HG03439 (cell line): ENCODE results near the gene LRRFIP2.

Experiments used
- ATAC-seq: cut with Tn5 transposase; IDR thresholded peaks from one replicate; pipeline ENCODE4 v1.9.1; 2021; ENCODE audit warnings: mild to moderate bottlenecking, moderate library complexity; ENCODE audit not compliant: unreplicated experiment

The LRRFIP2 gene

GRCh38 chr3:37118163-37118562, 56.2 kb downstream of the LRRFIP2 start:
- ATAC-seq: no peak

DNA sequence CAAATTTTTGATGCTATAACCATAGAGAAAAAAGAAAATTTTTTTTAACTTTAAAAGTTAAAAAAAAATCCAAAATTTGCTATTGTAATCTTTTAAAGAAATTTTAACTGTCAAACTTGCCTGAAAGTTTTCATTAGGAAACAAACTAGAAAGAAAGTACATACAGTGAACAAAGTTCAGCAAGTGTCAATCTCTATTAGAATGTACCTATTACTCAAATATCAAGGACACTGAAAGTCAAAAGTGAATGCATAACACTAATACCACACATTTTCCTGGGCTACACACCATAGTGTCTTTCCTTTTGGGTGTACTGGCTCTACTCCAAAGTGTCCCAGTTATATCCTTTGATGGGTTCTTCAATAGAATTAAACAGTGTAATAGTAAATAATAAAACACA, 56.8 kb downstream of the LRRFIP2 start:
- no peak for ATAC-seq

DNA sequence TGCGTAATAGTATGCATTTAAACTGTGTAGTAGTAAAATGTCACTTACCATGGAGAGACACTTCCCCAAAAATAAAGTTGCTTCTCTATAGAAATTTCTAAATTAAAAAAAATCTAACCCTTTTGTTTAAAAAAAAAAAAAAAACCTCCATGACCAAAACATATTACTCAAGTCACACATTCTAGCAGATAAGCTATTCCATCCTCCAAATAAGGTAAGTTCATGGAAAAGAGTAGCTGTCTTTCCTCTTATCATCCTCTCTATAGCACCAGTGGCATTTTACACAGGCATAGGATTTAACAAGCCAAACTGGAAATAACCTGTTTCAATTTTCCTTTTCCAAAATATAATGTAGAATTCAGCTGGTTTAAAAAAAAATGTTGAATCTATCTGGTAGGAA, 57.4 kb downstream of the LRRFIP2 start:
- ATAC-seq: no peak

DNA sequence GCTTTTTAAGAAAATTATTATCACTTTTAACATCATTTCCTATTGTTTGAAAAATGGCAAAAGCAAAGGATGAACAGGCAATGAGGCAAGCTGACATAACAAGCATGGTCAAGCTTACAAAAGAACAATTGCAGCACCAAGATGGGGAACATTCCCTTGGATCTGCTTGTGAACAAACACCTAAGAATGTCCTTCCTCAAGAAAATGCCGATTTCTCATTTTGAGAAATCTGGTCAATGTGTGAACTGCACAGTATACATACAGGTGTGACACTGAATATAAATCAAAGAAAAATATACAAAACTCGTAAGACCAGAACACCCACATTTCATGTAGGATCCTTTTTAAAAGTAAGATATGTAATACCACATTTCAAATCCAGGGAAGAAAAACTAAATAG, 58.9 kb downstream of the LRRFIP2 start:
- ATAC-seq: no peak

GRCh38 chr3:37114251-37115145, 59.9 kb downstream of the LRRFIP2 start:
- ATAC-seq: no peak

DNA sequence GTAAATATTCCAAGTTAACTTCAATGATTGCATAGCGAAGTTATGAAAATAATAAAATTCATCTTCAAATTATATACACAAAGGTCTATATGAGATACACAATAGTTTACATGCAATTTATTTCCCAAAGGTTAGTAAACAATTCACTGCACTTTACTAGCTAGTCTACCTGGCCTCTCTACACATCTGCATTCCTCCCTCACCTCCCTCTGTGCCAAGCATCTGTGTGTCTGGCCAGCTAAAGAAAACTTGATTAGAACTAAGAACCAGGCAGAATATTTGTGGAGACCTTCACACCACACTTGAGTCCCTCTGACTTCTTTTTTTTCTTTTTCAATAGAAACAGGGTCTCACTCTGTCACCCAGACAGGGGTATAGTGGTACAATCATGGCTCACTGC, 61.4 kb downstream of the LRRFIP2 start:
- no peak for ATAC-seq

GRCh38 chr3:37111199-37111598, 63.2 kb downstream of the LRRFIP2 start:
- no peak for ATAC-seq

DNA sequence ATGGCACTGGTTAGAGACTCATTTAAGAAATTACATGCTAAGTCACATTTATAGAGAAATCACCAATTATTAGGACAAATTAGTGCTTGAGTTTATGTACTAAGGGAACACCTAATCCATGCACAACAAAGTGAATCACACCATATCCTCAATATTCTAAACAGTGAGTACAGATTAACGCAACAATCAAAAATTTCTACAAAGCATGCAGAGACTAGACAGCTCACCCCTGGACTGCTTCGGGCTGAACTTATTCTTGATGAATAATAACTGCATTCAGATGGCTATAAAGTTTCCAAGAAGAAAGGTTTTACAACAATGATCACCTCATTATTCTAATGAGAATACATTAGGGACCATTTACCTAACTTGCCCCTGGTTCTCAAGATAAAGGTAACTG, 66.5 kb downstream of the LRRFIP2 start:
- no peak for ATAC-seq

- ATAC-seq: no peak
These were observed 71.1 kb downstream of the LRRFIP2 start for GRCh38 chr3:37103103-37103808.

- ATAC-seq: no peak
These were observed 74.0 kb downstream of the LRRFIP2 start for GRCh38 chr3:37100411-37100810.

- no peak for ATAC-seq
These were observed 74.9 kb downstream of the LRRFIP2 start for GRCh38 chr3:37099469-37099868.

- ATAC-seq: no peak
These were observed 75.5 kb downstream of the LRRFIP2 start for GRCh38 chr3:37098884-37099283.

DNA sequence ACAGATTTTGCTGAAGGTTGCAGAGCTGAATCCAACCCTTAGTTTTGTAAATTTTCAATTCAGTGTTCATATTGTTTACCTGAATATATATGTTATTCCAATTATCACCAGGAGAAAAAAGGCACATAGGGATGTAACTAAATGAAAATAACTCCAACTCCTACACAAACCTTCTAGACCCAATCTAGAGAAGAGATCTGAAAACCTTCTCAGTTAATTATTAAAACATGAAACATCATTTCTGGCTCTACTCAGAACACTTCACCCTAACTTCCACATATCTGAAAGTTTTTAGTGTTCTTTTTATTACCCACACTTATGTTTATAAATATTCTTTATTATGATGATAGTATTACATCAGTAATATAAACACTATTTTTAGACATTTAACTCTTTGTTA, 76.6 kb downstream of the LRRFIP2 start:
- ATAC-seq: no peak

- no peak for ATAC-seq
These were observed 77.4 kb downstream of the LRRFIP2 start for GRCh38 chr3:37096975-37097374.

DNA sequence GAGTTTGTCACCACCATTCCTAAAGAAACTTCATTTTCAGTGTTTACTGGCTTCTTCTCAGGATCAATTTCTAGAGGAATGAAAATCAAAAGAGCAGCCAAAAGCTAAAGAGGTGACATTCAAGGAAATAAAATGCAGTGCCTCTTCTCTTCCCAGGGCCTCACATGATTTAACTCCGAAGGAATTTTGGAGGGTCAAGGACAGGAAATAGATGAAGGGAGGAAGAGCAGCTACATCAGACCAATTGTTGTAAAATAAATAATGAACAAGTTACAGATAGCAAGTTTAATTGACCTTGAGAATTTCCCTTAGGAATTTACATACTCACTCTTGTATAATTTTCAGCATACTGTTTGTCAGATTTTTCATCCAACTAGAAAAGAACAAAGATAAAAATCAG, 78.1 kb downstream of the LRRFIP2 start:
- no peak for ATAC-seq

GRCh38 chr3:37094636-37095035, 79.7 kb downstream of the LRRFIP2 start:
- no peak for ATAC-seq

GRCh38 chr3:37093481-37093880, 80.9 kb downstream of the LRRFIP2 start:
- ATAC-seq: no peak

DNA sequence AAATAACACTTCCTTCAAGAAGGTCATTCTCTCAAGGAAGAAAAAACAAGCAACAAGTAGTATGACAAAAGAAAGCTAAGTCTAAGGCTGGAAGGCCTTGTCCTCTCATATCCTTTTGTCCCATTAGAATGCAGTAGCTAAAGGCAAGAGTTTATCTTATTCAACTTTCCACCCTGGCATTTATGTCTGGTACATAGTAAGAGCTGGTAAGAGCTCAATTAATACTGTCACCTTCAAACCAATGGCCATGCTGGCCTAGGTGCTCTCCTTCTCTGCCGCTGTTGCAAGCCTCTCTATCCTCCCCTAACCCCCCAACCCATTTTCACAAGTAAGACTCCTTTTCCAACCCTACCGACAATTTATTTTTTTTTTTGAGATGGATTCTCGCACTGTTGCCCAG, 81.9 kb downstream of the LRRFIP2 start:
- no peak for ATAC-seq

DNA sequence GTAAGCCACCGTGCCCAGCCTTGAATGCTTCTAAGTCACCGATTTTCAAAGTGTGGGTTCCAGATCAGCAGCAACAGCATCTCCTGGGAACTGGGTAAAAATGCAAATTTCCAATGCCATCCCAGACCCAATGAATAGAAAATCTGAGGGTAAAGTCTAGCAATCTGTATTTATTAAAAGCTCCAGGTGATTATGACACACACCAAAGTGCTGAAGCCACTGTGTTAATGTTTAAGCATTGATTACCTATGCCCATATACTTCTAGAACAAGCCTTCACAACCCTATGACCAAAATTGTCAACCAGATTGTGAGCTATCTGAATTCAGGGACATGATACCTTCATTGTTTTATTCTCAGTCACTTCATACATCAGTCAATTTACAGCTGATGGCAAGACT, 86.5 kb downstream of the LRRFIP2 start:
- no peak for ATAC-seq

DNA sequence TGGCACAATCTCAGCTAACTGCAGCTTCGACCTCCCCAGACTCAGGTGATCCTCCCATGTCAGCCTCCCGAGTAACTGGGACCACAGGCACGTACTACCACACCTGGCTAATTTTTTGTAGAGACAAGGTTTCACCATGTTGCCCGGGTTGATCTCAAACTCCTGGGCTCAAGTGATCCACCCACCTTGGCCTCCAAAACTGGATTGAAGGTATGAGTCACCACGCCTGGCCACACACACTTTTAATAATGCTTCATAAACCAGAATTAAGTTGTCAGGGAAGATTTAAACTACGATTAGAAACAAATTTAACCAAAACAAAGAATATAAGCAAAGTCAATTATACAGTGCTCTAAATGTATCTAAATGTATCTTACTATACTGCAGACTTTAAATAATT, 87.5 kb downstream of the LRRFIP2 start:
- no peak for ATAC-seq

- ATAC-seq: no peak
These were observed 92.1 kb downstream of the LRRFIP2 start for GRCh38 chr3:37082317-37082716.

DNA sequence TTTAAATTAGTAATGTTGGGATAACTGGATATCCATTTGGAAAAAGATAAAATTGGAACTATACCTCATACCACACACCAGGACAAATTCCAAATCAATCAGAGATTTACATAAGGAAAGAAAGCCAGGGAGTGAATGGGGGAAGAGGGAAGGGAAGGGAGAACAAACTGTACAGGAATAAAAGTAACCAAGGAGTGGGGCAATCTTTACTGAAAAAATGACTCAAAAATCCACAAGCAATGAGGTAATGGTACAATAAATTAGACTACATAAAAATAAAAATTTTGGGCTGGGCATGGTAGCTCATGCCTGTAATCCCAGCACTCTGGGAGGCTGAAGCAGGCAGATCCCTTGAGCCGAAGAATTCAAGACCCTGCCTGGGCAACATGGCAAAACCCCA, 98.4 kb downstream of the LRRFIP2 start:
- no peak for ATAC-seq
